Body of pancreas (tissue), 4 donors: ENCODE data around the gene MYO9B. TPM values are rescaled to one million over a fixed set of nuclear protein-coding genes. Genes with fewer than 3 reads are reported as not detected.

ENCODE experiments used
- ATAC-seq: fragments of 150-250 bp; one replicate; pipeline ENCODE4 v1.9.1; 2016
- DNase-seq, 4 donors: peaks; one replicate each; pipeline ENCODE4 v3.0.0-alpha.2; 2019
- H3K27ac ChIP-seq, 4 donors: fragments of 200-600 bp; sonication (generic); 1 replicate in 3 of 4; 2 replicates in 1 of 4; pipeline versions ENCODE4 v1.5.1 to v1.6.1; 2016 to 2019; ENCODE audit warnings: mild to moderate bottlenecking in 1 of 4, mixed read lengths in 1 of 4, moderate library complexity in 1 of 4
- H3K27me3 ChIP-seq, 2 donors: fragments of 200-600 bp; sonication (generic); one replicate each; pipeline ENCODE4 v1.6.0; 2016; ENCODE audit warnings: mild to moderate bottlenecking in 1 of 2
- H3K36me3 ChIP-seq, 2 donors: fragments of 200-600 bp; sonication (generic); replicated peaks in 1 of 2; 2 replicates each; pipeline ENCODE4 v1.5.1; 2016; ENCODE audit warnings: low read depth in 2 of 2; ENCODE audit not compliant: insufficient read depth in 1 of 2
- H3K4me1 ChIP-seq: fragments of 200-600 bp; sonication (generic); one replicate; pipeline ENCODE4 v1.6.0; 2016
- H3K4me3 ChIP-seq, 2 donors: fragments of 200-600 bp; sonication (generic); 1 replicate in 1 of 2; 2 replicates in 1 of 2; pipeline ENCODE4 v1.5.1; 2016 to 2019
- H3K9me3 ChIP-seq, 3 donors: fragments of 200-600 bp; sonication (generic); 1 replicate in 2 of 3; 2 replicates in 1 of 3; pipeline ENCODE4 v1.5.1; 2016
- CTCF ChIP-seq, 7 experiments: fragments of 450-650 bp in 4 of 7; fragments of 200-600 bp in 3 of 7; sonication (generic) in 3 of 7; IDR thresholded peaks; one replicate each; pipeline ENCODE4 v1.5.1; 2016 to 2019; ENCODE audit warnings: antibody characterized with exemption in 7 of 7
- POLR2A ChIP-seq, 3 donors: fragments of 450-650 bp; IDR thresholded peaks; one replicate each; pipeline ENCODE4 v1.6.1; 2016; ENCODE audit warnings: antibody characterized with exemption in 3 of 3, mild to moderate bottlenecking in 2 of 3
- WGBS, 2 donors: methylation state at CpG; one replicate each; pipeline ENCODE4 v1.1.5; 2017; 5-methylcytosine and 5-hydroxymethylcytosine counted together
- intact Hi-C: fragments of 100-400 bp; cut with DNase I; formaldehyde crosslinking; loops from one replicate; pipeline ENCODE4 v1.15.1; 2023
- total RNA-seq, 2 donors: library from RNA; depleted of rRNA; stranded (reverse); fragments of >200 nt; gene quantifications; one replicate each; pipeline ENCODE4 v1.1.0, GENCODE V29; 2016

The MYO9B gene
- total RNA-seq, 2 donors from 2014 or later = 26.2 to 56.0 TPM

- ATAC-seq (no peak), DNase-seq (no peak)
- Histone ChIP-seq H3K9me3 (no peaks in the 10 kb centered on the region), H3K27ac (no peak overlapping the region), H3K4me1 (no peaks in the 10 kb centered on the region), H3K27me3 (no peaks in the 10 kb centered on the region), H3K4me3 (no peak overlapping the region), H3K36me3 (peaks cover 12 to 27% of the 10 kb centered on the region in 2 donors)
- 92 to 96% methylated on average over 4 to 23 of the region's 23 CpGs for WGBS, 2 donors
- intact Hi-C loops = no loop called here
- TF ChIP-seq POLR2A (IDR thresholded peaks at IDR 0.05) = no peak
- TF ChIP-seq CTCF (IDR thresholded peaks at IDR 0.05) = no peak
Observed at GRCh38 chr19:17195106-17195505, 119.5 kb downstream of the MYO9B start.

- ATAC-seq (no peak), DNase-seq (no peak)
- no peak overlapping the region for H3K27ac ChIP-seq
- WGBS, 2 donors = 89 to 98% methylated on average over 7 of the region's 7 CpGs
- intact Hi-C loops = no loop called here
- H3K4me3 ChIP-seq = no peak overlapping the region
- no peaks in the 10 kb centered on the region for H3K9me3 ChIP-seq
- peaks cover 12 to 28% of the 10 kb centered on the region in 2 donors for H3K36me3 ChIP-seq
- no peaks in the 10 kb centered on the region for H3K4me1 ChIP-seq
- no peaks in the 10 kb centered on the region for H3K27me3 ChIP-seq
- TF ChIP-seq POLR2A (IDR thresholded peaks at IDR 0.05) (no peak), CTCF (IDR thresholded peaks at IDR 0.05) (no peak)
Observed at GRCh38 chr19:17196610-17197009, 121.0 kb downstream of the MYO9B start.

- 94 to 96% methylated on average over 12 to 16 of the region's 16 CpGs for WGBS, 2 donors
- H3K4me1 ChIP-seq = no peaks in the 10 kb centered on the region
- TF ChIP-seq POLR2A (IDR thresholded peaks at IDR 0.05) (no peak), CTCF (IDR thresholded peaks at IDR 0.05) (no peak)
- no peak overlapping the region for H3K27ac ChIP-seq
- peaks cover 12 to 34% of the 10 kb centered on the region in 2 donors for H3K36me3 ChIP-seq
- no peaks in the 10 kb centered on the region for H3K9me3 ChIP-seq
- DNase-seq (no peak), ATAC-seq (no peak)
- no peaks in the 10 kb centered on the region for H3K27me3 ChIP-seq
- no peak overlapping the region for H3K4me3 ChIP-seq
- intact Hi-C loops = no loop called here
Observed at GRCh38 chr19:17197666-17198065, 122.1 kb downstream of the MYO9B start.

GRCh38 chr19:17200408-17201079 is 125.0 kb downstream of the MYO9B start:
- DNase-seq = no peak
- H3K9me3 ChIP-seq = no peaks in the 10 kb centered on the region
- H3K36me3 ChIP-seq = peaks cover 2 to 24% of the 10 kb centered on the region in 2 donors
- no peak for ATAC-seq
- H3K4me1 ChIP-seq = no peaks in the 10 kb centered on the region
- WGBS, 2 donors = 85 to 96% methylated on average over 11 to 16 of the region's 16 CpGs
- no peak overlapping the region for H3K4me3 ChIP-seq
- H3K27me3 ChIP-seq = no peaks in the 10 kb centered on the region
- intact Hi-C loops = loop anchor here (5.0 kb wide), 1 partner anchor 82 kb away; the partner anchor contains the start of gene ANKLE1
- no peak overlapping the region for H3K27ac ChIP-seq
- TF ChIP-seq CTCF (IDR thresholded peaks at IDR 0.05) (no peak), POLR2A (IDR thresholded peaks at IDR 0.05) (no peak)

GRCh38 chr19:17202249-17202648 is 126.7 kb downstream of the MYO9B start:
- no peak overlapping the region for H3K4me3 ChIP-seq
- TF ChIP-seq POLR2A (IDR thresholded peaks at IDR 0.05) (no peak), CTCF (IDR thresholded peaks at IDR 0.05) (no peak)
- no peaks in the 10 kb centered on the region for H3K9me3 ChIP-seq
- no peaks in the 10 kb centered on the region for H3K27me3 ChIP-seq
- 80 to 90% methylated on average over 3 to 9 of the region's 9 CpGs for WGBS, 2 donors
- peaks cover 0 to 24% of the 10 kb centered on the region in 2 donors for H3K36me3 ChIP-seq
- no peaks in the 10 kb centered on the region for H3K4me1 ChIP-seq
- ATAC-seq (no peak), DNase-seq (no peak)
- intact Hi-C loops = loop anchor here (5.0 kb wide), 1 partner anchor 80 kb away; the partner anchor contains the start of gene ANKLE1
- H3K27ac ChIP-seq = no peak overlapping the region
